HG03378 (cell line): Measurements from ENCODE around the gene COX6A2.

ENCODE experiments used
- ATAC-seq: cut with Tn5 transposase; IDR thresholded peaks from one replicate; pipeline ENCODE4 v1.9.1; 2021; ENCODE audit warnings: mild to moderate bottlenecking, moderate library complexity; ENCODE audit not compliant: unreplicated experiment

Gene COX6A2

GRCh38 chr16:31411024-31411844 is 16.9 kb downstream of the COX6A2 start:
- no peak for ATAC-seq

GRCh38 chr16:31410082-31410481 is 18.1 kb downstream of the COX6A2 start:
- ATAC-seq = no peak

DNA sequence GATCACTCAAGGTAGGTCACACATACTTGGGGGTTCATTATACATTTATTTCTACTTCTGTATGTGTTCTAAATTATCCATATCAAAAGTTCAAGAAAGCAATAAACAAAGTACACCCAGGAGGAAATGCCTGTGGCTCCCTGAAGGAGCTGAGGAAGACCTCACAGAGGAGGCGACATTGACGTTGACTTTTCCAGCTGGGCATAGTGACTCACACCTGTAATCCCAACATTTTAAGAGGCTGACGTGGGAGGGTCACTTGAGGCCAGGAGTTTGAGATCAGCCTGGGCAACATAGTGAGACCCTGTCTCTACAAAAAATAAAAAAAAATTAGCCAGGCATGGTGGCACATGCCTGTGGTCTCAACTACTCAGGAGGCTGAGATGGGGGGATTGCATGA is 18.7 kb downstream of the COX6A2 start:
- ATAC-seq = no peak

- no peak for ATAC-seq
These were observed 20.8 kb downstream of the COX6A2 start for GRCh38 chr16:31407406-31407805.

- ATAC-seq = no peak
These were observed 23.7 kb downstream of the COX6A2 start for GRCh38 chr16:31404353-31405064.

DNA sequence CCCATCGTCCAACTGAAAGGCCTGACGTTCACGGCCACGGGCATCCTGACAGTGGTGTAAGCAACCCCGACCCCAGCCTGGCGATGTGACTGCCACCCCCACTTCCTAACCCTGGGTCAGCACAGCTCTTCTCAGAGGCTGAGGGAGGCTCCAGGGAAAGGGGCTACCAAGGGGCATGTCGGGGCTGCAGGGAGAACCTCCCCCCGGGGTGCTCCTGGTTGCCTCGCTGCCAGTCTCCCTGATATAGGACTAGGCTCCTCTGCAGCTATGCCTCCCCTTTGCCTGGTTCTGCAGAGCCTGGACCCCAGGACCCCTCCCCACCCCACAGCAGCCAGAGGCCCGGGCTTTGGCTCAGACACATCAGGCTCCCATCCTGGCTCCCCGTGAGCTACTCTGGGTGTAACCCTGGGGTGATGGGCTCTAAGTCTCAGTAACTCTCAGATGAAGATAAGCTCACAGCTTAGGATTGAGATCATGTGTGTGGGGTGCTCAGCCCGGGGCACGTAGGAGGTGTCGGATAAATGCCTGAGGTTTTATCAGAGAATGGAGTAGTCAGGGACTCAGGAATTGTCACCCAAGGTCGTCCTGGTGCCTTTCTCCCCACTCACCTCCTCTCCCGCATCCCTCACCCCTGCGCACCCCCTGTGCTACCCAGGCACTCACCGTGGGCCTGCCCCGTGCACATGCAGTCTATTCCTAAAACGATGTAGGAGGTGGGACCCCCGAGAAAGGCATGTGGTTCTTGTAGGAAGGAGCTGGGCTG is 24.4 kb downstream of the COX6A2 start:
- ATAC-seq = no peak

DNA sequence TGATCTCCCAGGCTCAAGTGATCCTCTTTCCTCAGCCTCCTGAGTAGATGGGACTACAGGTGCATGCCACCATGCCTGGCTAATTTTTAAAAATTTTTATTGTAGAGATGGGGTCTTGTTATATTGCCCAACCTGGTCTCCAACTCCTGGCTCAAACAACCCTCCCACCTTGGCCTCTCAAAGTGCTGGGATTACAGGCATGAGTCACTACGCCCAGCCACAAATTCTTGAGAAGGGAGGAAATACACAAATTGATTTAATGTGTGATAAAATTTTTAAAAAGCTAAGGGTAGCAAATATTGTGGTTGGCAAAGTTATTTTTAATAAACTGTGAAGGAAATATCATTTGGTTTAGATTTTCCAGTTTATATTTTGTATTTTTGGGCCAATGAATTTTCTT is 25.5 kb downstream of the COX6A2 start:
- no peak for ATAC-seq

GRCh38 chr16:31401436-31401835 is 26.7 kb downstream of the COX6A2 start:
- no peak for ATAC-seq

DNA sequence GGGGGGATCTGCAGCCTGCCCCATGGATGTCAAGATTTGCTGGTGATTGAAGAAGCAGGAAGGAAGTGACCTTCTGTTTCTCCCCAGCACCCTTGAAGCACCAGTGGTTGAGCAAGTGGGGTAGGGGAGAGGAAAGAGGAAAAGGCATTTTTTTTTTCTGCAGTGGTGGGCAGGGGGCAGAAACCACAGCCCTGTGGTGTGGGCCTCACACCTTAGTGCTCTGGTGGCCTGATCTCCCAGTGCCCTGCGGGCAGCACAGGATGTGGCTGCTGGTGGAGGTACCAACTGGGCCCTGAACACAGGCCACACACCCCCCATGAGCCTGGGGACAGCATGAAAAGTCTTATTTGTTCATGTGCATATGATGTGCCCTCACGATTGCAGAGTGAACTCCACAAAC is 28.0 kb downstream of the COX6A2 start:
- ATAC-seq = no peak

DNA sequence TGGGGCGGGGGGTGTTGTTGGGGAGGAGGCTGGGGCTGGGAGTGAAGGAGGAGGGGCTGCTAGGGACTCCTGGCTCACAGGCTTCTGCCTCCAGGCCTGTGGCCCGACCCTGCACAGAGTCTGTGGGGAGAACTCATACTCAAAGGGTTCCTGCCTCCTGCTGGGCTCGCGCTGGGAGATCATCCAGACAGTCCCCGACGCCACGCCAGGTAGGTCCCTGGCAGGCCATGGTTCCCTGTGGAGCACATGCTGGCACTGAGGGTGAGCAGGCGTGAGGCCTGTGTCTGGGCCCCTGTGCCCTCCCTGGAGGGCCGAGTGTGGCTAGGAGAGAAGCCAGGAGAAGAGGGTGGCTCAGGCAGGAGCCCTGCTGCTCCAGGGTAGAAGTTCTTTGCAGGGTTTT is 30.5 kb downstream of the COX6A2 start:
- no peak for ATAC-seq

GRCh38 chr16:31397096-31397660 is 31.0 kb downstream of the COX6A2 start:
- ATAC-seq = no peak

DNA sequence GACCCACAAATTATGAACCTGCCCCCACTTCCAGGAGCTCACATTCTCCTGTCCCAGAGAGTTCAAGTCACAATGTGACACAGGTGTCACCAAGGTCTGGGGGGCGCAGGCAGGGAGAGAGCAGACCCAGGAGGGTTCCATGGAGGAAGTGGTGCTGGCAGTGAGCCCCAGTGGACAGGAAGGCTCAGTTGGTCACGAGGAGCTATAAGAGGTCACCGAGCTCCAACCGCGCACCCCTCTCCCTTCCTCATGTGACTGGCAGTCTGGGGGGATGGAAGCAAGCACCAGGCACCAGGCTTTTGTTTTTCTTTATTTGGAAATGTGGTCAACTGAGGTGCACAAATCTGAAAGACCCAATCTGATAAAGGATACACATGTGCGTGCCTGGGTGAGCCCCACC is 32.5 kb downstream of the COX6A2 start:
- ATAC-seq = no peak

DNA sequence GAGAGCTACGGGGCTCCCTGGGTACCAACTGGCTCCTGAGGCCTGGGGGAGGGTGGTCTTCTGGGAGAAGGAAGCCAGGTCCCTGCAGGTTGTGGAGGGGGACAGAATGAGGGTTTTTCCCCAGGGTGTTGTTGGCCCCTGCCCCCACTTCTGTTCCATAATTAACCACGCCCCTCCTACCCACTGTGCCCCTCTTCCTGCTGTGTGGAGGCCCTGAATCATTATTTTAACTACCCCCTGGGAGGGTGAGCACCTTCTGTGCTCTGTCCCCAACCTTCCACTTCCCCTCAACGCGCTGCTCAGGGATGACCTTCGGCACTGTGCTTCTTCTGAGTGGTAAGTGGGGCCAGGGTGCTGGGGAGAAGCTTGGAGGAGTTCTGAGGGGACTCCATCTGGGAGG is 35.1 kb downstream of the COX6A2 start, which contains the start of gene ITGAD:
TSS of gene ITGAD (plus strand) at position 280 of the 400 bp plus-strand sequence. CDS start at position 306, 26 bp downstream.
- no peak for ATAC-seq

DNA sequence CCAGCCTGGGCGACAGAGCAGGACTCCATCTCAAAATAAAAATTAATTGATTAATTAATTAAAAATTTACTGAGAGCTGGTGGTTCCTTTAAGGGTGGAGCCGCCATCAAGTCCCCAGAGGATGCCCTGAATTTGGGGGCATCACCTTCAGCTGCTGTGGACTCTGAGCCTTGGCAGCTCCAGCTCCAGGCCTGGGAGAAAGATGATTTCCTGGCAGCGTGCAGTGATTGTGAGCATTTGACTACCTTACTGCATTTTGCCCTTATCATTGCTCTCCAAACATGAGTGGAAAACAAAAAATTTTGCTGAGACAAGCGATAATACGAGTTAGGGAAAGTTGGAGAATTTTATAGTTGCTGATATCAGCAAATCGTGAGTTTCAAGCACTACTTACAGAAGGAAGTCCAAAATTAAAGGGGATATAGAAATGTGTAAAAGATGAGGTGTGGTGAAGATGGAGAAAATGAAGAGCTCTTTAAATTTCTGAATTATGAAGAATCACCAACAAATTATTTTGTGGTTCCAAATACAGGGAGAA is 37.6 kb downstream of the COX6A2 start:
- ATAC-seq = no peak

- no peak for ATAC-seq
These were observed 39.6 kb downstream of the COX6A2 start for GRCh38 chr16:31388535-31388934.

DNA sequence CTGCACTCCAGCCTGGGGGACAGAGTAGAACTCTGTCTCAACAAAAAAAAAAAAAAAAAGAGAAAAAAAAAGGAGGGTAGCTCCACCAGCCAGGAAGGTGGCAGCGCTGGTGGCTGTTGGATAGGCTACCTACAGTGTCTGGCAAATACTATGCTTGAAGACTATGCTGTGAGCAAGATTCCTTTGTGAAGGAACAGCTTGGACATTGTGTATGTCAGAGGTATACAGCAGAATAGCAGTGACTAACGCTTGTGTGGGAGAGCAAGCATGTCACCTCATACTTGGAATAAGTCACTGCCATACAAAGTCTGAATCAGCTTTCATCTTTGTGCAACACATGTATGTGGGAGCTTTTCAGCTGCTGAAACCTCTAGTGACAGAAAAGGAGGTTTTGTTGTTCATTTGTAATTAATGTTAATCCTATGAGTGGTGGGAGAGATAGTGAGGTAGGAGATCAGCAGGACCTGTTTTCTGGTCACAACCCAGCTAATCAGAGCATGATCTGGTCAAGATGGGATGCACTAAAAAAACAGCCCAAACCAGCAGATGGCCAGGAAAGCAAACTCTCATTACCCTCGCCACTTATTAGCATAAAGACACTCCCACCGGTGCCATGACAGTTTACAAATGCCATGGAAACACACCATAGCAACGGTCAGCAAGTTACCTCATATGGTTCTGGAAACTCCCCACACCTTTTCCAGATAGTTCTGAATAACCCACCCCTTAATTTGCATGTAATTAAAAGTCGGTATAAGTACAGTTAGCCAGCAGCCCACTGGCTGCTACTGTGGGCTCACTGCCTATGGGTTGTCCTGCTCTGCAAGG is 41.8 kb downstream of the COX6A2 start:
- peak; percentile 67 for ATAC-seq

DNA sequence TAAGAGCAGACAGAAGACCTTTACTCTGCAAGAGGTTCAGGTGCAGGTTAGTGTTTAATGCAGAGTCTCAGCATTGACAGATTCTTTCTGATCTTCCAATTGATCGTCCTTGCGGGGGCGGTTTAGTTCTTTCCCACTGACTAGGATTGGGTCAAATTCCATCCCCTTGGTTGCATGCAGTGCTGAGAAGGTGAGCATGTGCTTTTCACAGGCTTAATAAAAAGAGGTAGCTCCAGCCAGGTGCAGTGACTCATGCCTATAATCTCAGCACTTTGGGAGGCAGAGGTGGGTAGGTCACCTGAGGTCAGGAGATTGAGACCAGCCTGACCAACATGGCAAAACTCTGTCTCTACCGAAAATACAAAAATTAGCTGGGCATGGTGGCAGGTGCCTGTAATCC is 42.5 kb downstream of the COX6A2 start:
- no peak for ATAC-seq

DNA sequence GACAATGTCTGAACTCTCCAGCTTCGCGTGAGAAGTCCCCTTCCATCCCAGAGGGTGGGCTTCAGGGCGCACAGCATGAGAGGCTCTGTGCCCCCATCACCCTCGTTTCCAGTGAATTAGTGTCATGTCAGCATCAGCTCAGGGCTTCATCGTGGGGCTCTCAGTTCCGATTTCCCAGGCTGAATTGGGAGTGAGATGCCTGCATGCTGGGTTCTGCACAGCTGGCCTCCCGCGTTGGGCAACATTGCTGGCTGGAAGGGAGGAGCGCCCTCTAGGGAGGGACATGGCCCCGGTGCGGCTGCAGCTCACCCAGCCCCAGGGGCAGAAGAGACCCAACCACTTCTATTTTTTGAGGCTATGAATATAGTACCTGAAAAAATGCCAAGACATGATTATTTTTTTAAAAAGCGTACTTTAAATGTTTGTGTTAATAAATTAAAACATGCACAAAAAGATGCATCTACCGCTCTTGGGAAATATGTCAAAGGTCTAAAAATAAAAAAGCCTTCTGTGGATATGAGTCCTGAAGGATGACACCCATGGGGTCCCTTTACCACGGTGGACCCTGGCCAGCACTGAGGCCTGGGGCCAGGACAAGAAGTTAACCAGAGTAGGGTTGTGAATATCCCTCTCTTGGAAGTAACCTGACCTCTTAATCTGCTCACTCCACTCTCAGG is 45.5 kb downstream of the COX6A2 start:
- ATAC-seq = no peak

GRCh38 chr16:31380201-31380600 is 48.0 kb downstream of the COX6A2 start:
- no peak for ATAC-seq
